Measurements from ENCODE around the gene TNPO1. TPM values are rescaled to one million over a fixed set of nuclear protein-coding genes. Genes with fewer than 3 reads are reported as not detected.

The TNPO1 gene
- total RNA-seq, 4 donors from 2014 or later = 81.2 to 131 (median 116) TPM

- Histone ChIP-seq H3K27me3 (no peaks in the 10 kb centered on the region), H3K36me3 (no peaks in the 10 kb centered on the region), H3K27ac (no peak overlapping the region), H3K9me3 (no peaks in the 10 kb centered on the region), H3K4me1 (peaks cover 3 to 38% (median 7%) of the 10 kb centered on the region in 3 donors), H3K4me3 (no peak overlapping the region)
- ATAC-seq = no peak
- WGBS, 2 donors (ENCODE audit: low coverage in 1 of 2) = 94 to 100% methylated on average over 1 of the region's 1 CpG
- no peak for TF ChIP-seq POLR2A (IDR thresholded peaks at IDR 0.05)
- TF ChIP-seq CTCF (IDR thresholded peaks at IDR 0.05) = no peak
- TF ChIP-seq POLR2AphosphoS5 (IDR thresholded peaks at IDR 0.05) = no peak
- no peak for TF ChIP-seq EP300 (IDR thresholded peaks at IDR 0.05)
These were observed 20.3 kb downstream of the TNPO1 start for GRCh38 chr5:72836810-72837209.

- peaks cover 6 to 46% (median 7%) of the 10 kb centered on the region in 3 donors for H3K4me1 ChIP-seq
- no peak for TF ChIP-seq POLR2A (IDR thresholded peaks at IDR 0.05)
- TF ChIP-seq POLR2AphosphoS5 (IDR thresholded peaks at IDR 0.05) = no peak
- TF ChIP-seq EP300 (IDR thresholded peaks at IDR 0.05) = no peak
- TF ChIP-seq CTCF (IDR thresholded peaks at IDR 0.05) = no peak
- no peaks in the 10 kb centered on the region for H3K9me3 ChIP-seq
- no peaks in the 10 kb centered on the region for H3K27me3 ChIP-seq
- ATAC-seq = no peak
- H3K4me3 ChIP-seq = no peak overlapping the region
- H3K27ac ChIP-seq = peak overlapping the region in 2 of 4 donors; percentile 14 to 52
- H3K36me3 ChIP-seq = no peaks in the 10 kb centered on the region
- 66 to 80% methylated on average over 4 of the region's 4 CpGs for WGBS, 2 donors (ENCODE audit: low coverage in 1 of 2)
These were observed 21.1 kb downstream of the TNPO1 start for GRCh38 chr5:72837524-72838096.

- H3K27ac ChIP-seq = no peak overlapping the region
- H3K4me1 ChIP-seq = peaks cover 6 to 61% (median 7%) of the 10 kb centered on the region in 3 donors
- WGBS, 2 donors (ENCODE audit: low coverage in 1 of 2) = 58 to 59% methylated on average over 5 of the region's 5 CpGs
- no peaks in the 10 kb centered on the region for H3K27me3 ChIP-seq
- no peaks in the 10 kb centered on the region for H3K9me3 ChIP-seq
- no peak for TF ChIP-seq CTCF (IDR thresholded peaks at IDR 0.05)
- TF ChIP-seq POLR2AphosphoS5 (IDR thresholded peaks at IDR 0.05) = no peak
- no peak for TF ChIP-seq EP300 (IDR thresholded peaks at IDR 0.05)
- TF ChIP-seq POLR2A (IDR thresholded peaks at IDR 0.05) = no peak
- no peak for ATAC-seq
- H3K4me3 ChIP-seq = no peak overlapping the region
- H3K36me3 ChIP-seq = no peaks in the 10 kb centered on the region
These were observed 23.6 kb downstream of the TNPO1 start for GRCh38 chr5:72840041-72840440.

GRCh38 chr5:72841756-72842535 lies 25.5 kb downstream of the TNPO1 start:
- no peaks in the 10 kb centered on the region for H3K27me3 ChIP-seq
- H3K27ac ChIP-seq = no peak overlapping the region
- WGBS, 2 donors (ENCODE audit: low coverage in 1 of 2) = 100% methylated on average over 1 of the region's 1 CpG
- H3K36me3 ChIP-seq = no peaks in the 10 kb centered on the region
- no peak for ATAC-seq
- no peak overlapping the region for H3K4me3 ChIP-seq
- H3K9me3 ChIP-seq = no peaks in the 10 kb centered on the region
- TF ChIP-seq CTCF (IDR thresholded peaks at IDR 0.05) = no peak
- TF ChIP-seq POLR2AphosphoS5 (IDR thresholded peaks at IDR 0.05) = no peak
- TF ChIP-seq POLR2A (IDR thresholded peaks at IDR 0.05) = no peak
- no peak for TF ChIP-seq EP300 (IDR thresholded peaks at IDR 0.05)
- H3K4me1 ChIP-seq = peaks cover 7 to 75% (median 8%) of the 10 kb centered on the region in 3 donors

- Histone ChIP-seq H3K9me3 (no peaks in the 10 kb centered on the region), H3K27ac (no peak overlapping the region), H3K4me1 (peaks cover 8 to 79% (median 11%) of the 10 kb centered on the region in 3 donors), H3K36me3 (no peaks in the 10 kb centered on the region), H3K27me3 (no peaks in the 10 kb centered on the region), H3K4me3 (no peak overlapping the region)
- ATAC-seq = no peak
- TF ChIP-seq EP300 (IDR thresholded peaks at IDR 0.05) (no peak), POLR2AphosphoS5 (IDR thresholded peaks at IDR 0.05) (no peak), CTCF (IDR thresholded peaks at IDR 0.05) (no peak)
These were observed 26.4 kb downstream of the TNPO1 start for GRCh38 chr5:72842816-72843215.
